NCI-H1694 treated with DMSO at 0.1 percent for 48 hours (cell line): Measurements from ENCODE around the gene UNK.
"Not testable (repeated sequence)": the region's sequence is repeated elsewhere in the genome, so short reads cannot be mapped to it uniquely, and the experiment has no call there.

Experiments used
- DNase-seq: peaks from one replicate; lab custom pipeline; 2025; lab: John Stamatoyannopoulos, UW

The UNK gene

GRCh38 chr17:75849724-75850123 lies 65.1 kb downstream of the UNK start:
- no peak for DNase-seq

- DNase-seq = no peak
Observed at GRCh38 chr17:75850928-75851692, 66.5 kb downstream of the UNK start.

GRCh38 chr17:75851693-75851991 lies 67.0 kb downstream of the UNK start:
- DNase-seq = not testable (repeated sequence)

GRCh38 chr17:75853433-75853832 lies 68.8 kb downstream of the UNK start:
- DNase-seq = no peak

- DNase-seq = no peak
Observed at GRCh38 chr17:75854101-75854748, 69.6 kb downstream of the UNK start.

GRCh38 chr17:75854881-75855309 lies 70.3 kb downstream of the UNK start:
- no peak for DNase-seq

- DNase-seq = peak; percentile 100
Observed at GRCh38 chr17:75855310-75856061, 70.9 kb downstream of the UNK start, which contains the start of gene WBP2. WBP2 (minus strand) TSS chr17:75855335; CDS start chr17:75855297, 38 bp downstream.

- no peak for DNase-seq
Observed at GRCh38 chr17:75856062-75856756, 71.6 kb downstream of the UNK start.

- DNase-seq = not testable (repeated sequence)
Observed at GRCh38 chr17:75859358-75859757, 74.8 kb downstream of the UNK start.

- no peak for DNase-seq
Observed at GRCh38 chr17:75861927-75862317, 77.3 kb downstream of the UNK start.

GRCh38 chr17:75864448-75864871 lies 79.9 kb downstream of the UNK start:
- no peak for DNase-seq

GRCh38 chr17:75864887-75865286 lies 80.3 kb downstream of the UNK start:
- DNase-seq = not testable (repeated sequence)

GRCh38 chr17:75865404-75866188 lies 81.0 kb downstream of the UNK start:
- DNase-seq = not testable (repeated sequence)

GRCh38 chr17:75868730-75869281 lies 84.2 kb downstream of the UNK start:
- DNase-seq = not testable (repeated sequence)

GRCh38 chr17:75869282-75870141 lies 84.9 kb downstream of the UNK start:
- DNase-seq = no peak

GRCh38 chr17:75870228-75870627 lies 85.6 kb downstream of the UNK start:
- not testable (repeated sequence) for DNase-seq

- DNase-seq = no peak
Observed at GRCh38 chr17:75872434-75873351, 88.1 kb downstream of the UNK start.

GRCh38 chr17:75873587-75874322 lies 89.1 kb downstream of the UNK start:
- DNase-seq = no peak
